Vagina (tissue), 2 donors: ENCODE measurements around the gene MRPL27.

Experiments
- POLR2A ChIP-seq, 2 donors: fragments of 450-650 bp; IDR thresholded peaks; one replicate each; pipeline ENCODE4 v1.6.1; 2017; ENCODE audit warnings: antibody characterized with exemption in 2 of 2, mild to moderate bottlenecking in 2 of 2, moderate library complexity in 2 of 2
- TF ChIP-seq, protein P1 (sequence below), 3 experiments: fragments of 450-650 bp in 2 of 3; fragments of 200-600 bp in 1 of 3; sonication (generic) in 1 of 3; IDR thresholded peaks; one replicate each; pipeline ENCODE4 v1.5.1; 2017 to 2019; ENCODE audit warnings: antibody characterized with exemption in 3 of 3, mild to moderate bottlenecking in 2 of 3, moderate library complexity in 2 of 3

- TF ChIP-seq, protein P1, sequence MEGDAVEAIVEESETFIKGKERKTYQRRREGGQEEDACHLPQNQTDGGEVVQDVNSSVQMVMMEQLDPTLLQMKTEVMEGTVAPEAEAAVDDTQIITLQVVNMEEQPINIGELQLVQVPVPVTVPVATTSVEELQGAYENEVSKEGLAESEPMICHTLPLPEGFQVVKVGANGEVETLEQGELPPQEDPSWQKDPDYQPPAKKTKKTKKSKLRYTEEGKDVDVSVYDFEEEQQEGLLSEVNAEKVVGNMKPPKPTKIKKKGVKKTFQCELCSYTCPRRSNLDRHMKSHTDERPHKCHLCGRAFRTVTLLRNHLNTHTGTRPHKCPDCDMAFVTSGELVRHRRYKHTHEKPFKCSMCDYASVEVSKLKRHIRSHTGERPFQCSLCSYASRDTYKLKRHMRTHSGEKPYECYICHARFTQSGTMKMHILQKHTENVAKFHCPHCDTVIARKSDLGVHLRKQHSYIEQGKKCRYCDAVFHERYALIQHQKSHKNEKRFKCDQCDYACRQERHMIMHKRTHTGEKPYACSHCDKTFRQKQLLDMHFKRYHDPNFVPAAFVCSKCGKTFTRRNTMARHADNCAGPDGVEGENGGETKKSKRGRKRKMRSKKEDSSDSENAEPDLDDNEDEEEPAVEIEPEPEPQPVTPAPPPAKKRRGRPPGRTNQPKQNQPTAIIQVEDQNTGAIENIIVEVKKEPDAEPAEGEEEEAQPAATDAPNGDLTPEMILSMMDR (IDR thresholded peaks at IDR 0.05), result no peak
- TF ChIP-seq POLR2A (IDR thresholded peaks at IDR 0.05), result no peak
Observed at GRCh38 chr17:50331085-50331791, 41.7 kb downstream of the MRPL27 start.
